Iris pigment epithelial cell (primary cell): ENCODE data around the gene ITPKB.
"Not testable (repeated sequence)": the region's sequence is repeated elsewhere in the genome, so short reads cannot be mapped to it uniquely, and the experiment has no call there.

Source experiments
- DNase-seq: peaks from one replicate; pipeline ENCODE4 v3.0.0-alpha.2; 2011; ENCODE audit warnings: low read depth

ITPKB gene

GRCh38 chr1:226602186-226603021 is 136.7 kb downstream of the ITPKB start:
- DNase-seq, result peak; percentile 46

- no peak for DNase-seq
These were observed 137.6 kb downstream of the ITPKB start for GRCh38 chr1:226601456-226601855.

- DNase-seq, result no peak
These were observed 138.8 kb downstream of the ITPKB start for GRCh38 chr1:226600254-226600653.

GRCh38 chr1:226599636-226600238 is 139.3 kb downstream of the ITPKB start:
- no peak for DNase-seq

- DNase-seq, result not testable (repeated sequence)
These were observed 140.1 kb downstream of the ITPKB start for GRCh38 chr1:226598955-226599354.

- DNase-seq, result no peak
These were observed 140.6 kb downstream of the ITPKB start for GRCh38 chr1:226598455-226598849.

GRCh38 chr1:226597616-226598454 is 141.2 kb downstream of the ITPKB start:
- DNase-seq, result no peak

- DNase-seq, result no peak
These were observed 142.4 kb downstream of the ITPKB start for GRCh38 chr1:226596531-226597165.

GRCh38 chr1:226593541-226593940 is 145.5 kb downstream of the ITPKB start:
- no peak for DNase-seq

- DNase-seq, result peak; percentile 8
These were observed 148.5 kb downstream of the ITPKB start for GRCh38 chr1:226590614-226591013.

- peak; percentile 24 for DNase-seq
These were observed 149.9 kb downstream of the ITPKB start for GRCh38 chr1:226589008-226589733.

- peak; percentile 45 for DNase-seq
These were observed 150.6 kb downstream of the ITPKB start for GRCh38 chr1:226588484-226588883.

- DNase-seq, result no peak
These were observed 152.2 kb downstream of the ITPKB start for GRCh38 chr1:226586650-226587422.

GRCh38 chr1:226586116-226586515 is 153.0 kb downstream of the ITPKB start:
- DNase-seq, result no peak

GRCh38 chr1:226584164-226584563 is 154.9 kb downstream of the ITPKB start:
- no peak for DNase-seq

- no peak for DNase-seq
These were observed 156.1 kb downstream of the ITPKB start for GRCh38 chr1:226582966-226583365.
